ENCODE data around the gene AMELY.

AMELY gene

GRCh38 chrY:6911253-6911881 lies at the start of gene AMELY:
Gene AMELY, minus strand, starts transcription at chrY:6911752. Its CDS starts 39,144 bp downstream, at chrY:6872608.
- DNase-seq (ENCODE audit: low read depth), result no peak
- TF ChIP-seq CTCF (IDR thresholded peaks at IDR 0.05; ENCODE audit: low read depth, low read length, missing control alignments), result no peak
- in situ Hi-C loops (cut with HindIII; ENCODE audit: low sequenced_read_pairs), result no loop called here
- no peak within 1 kb of the TSS for H3K4me3 ChIP-seq (ENCODE audit: low read depth, low read length)

- no peak overlapping the region for H3K4me3 ChIP-seq (ENCODE audit: low read depth, low read length)
- in situ Hi-C loops (cut with HindIII; ENCODE audit: low sequenced_read_pairs), result no loop called here
- no peak for DNase-seq (ENCODE audit: low read depth)
- TF ChIP-seq CTCF (IDR thresholded peaks at IDR 0.05; ENCODE audit: low read depth, low read length, missing control alignments), result no peak
Measured at GRCh38 chrY:6949947-6950346, 38.4 kb upstream of the AMELY start.

- H3K4me3 ChIP-seq (ENCODE audit: low read depth, low read length), result no peak overlapping the region
- TF ChIP-seq CTCF (IDR thresholded peaks at IDR 0.05; ENCODE audit: low read depth, low read length, missing control alignments), result no peak
- in situ Hi-C loops (cut with HindIII; ENCODE audit: low sequenced_read_pairs), result no loop called here
- no peak for DNase-seq (ENCODE audit: low read depth)
Measured at GRCh38 chrY:6948378-6948777, 36.8 kb upstream of the AMELY start.

- TF ChIP-seq CTCF (IDR thresholded peaks at IDR 0.05; ENCODE audit: low read depth, low read length, missing control alignments), result no peak
- no peak overlapping the region for H3K4me3 ChIP-seq (ENCODE audit: low read depth, low read length)
- in situ Hi-C loops (cut with HindIII; ENCODE audit: low sequenced_read_pairs), result no loop called here
- no peak for DNase-seq (ENCODE audit: low read depth)
Measured at GRCh38 chrY:6947695-6948094, 36.1 kb upstream of the AMELY start.

- in situ Hi-C loops (cut with HindIII; ENCODE audit: low sequenced_read_pairs), result no loop called here
- no peak overlapping the region for H3K4me3 ChIP-seq (ENCODE audit: low read depth, low read length)
- no peak for DNase-seq (ENCODE audit: low read depth)
- no peak for TF ChIP-seq CTCF (IDR thresholded peaks at IDR 0.05; ENCODE audit: low read depth, low read length, missing control alignments)
Measured at GRCh38 chrY:6935497-6935896, 23.9 kb upstream of the AMELY start.

GRCh38 chrY:6931779-6932396 lies 20.3 kb upstream of the AMELY start:
- in situ Hi-C loops (cut with HindIII; ENCODE audit: low sequenced_read_pairs), result no loop called here
- TF ChIP-seq CTCF (IDR thresholded peaks at IDR 0.05; ENCODE audit: low read depth, low read length, missing control alignments), result no peak
- no peak overlapping the region for H3K4me3 ChIP-seq (ENCODE audit: low read depth, low read length)
- DNase-seq (ENCODE audit: low read depth), result no peak

Measured in astrocyte of the cerebellum (primary cell).